ENCODE data around the gene LRRC52.

Gene LRRC52

GRCh38 chr1:165539306-165539705 lies 4.5 kb upstream of the LRRC52 start:
- DNase-seq, result no peak

DNA sequence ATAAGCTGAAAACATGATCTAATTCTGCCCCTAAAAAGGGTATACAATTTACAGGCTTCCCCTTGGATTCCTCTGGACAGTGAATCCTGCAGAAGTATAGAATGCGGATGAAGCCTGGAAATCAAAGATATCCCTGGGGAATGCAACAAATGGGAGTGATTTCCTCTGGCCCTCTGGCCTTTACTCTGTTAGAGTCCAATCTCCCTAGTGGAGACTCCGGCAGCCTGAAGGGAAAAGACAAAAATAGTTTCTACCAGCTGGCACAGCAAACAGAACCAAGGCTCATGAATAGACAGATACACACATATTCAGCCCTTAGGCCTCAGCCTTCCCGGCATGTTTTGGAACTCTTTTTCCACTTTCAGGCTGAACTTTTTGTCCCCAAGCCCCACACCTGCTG lies 3.9 kb upstream of the LRRC52 start:
- DNase-seq, result no peak

GRCh38 chr1:165542015-165542631 lies 1.7 kb upstream of the LRRC52 start:
- DNase-seq, result no peak

- DNase-seq, result no peak
Measured at GRCh38 chr1:165542647-165543046, 1.2 kb upstream of the LRRC52 start.

DNA sequence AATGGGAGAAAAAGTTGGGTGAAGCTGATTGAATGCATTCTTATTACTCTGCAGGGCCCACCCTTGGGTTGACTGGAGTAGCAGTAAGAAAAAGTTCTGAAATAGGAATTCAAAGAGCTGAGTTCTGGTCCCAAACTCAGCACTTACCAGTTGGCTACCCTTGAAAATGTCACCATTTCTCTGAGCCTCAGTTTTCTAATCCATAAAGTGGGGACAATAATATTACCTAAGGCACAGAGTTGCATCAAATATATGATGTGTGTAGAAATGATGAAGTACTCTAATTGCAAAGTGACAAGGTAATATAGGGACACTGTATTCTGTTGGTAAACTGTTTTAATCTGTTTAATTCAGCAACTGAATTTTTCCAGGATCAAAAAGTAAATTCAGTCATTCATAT lies 1.2 kb downstream of the LRRC52 start:
- no peak for DNase-seq

GRCh38 chr1:165545974-165546373 lies 2.2 kb downstream of the LRRC52 start:
- no peak for DNase-seq

GRCh38 chr1:165549973-165550372 lies 6.2 kb downstream of the LRRC52 start:
- DNase-seq, result no peak

GRCh38 chr1:165551469-165551868 lies 7.7 kb downstream of the LRRC52 start:
- no peak for DNase-seq

DNA sequence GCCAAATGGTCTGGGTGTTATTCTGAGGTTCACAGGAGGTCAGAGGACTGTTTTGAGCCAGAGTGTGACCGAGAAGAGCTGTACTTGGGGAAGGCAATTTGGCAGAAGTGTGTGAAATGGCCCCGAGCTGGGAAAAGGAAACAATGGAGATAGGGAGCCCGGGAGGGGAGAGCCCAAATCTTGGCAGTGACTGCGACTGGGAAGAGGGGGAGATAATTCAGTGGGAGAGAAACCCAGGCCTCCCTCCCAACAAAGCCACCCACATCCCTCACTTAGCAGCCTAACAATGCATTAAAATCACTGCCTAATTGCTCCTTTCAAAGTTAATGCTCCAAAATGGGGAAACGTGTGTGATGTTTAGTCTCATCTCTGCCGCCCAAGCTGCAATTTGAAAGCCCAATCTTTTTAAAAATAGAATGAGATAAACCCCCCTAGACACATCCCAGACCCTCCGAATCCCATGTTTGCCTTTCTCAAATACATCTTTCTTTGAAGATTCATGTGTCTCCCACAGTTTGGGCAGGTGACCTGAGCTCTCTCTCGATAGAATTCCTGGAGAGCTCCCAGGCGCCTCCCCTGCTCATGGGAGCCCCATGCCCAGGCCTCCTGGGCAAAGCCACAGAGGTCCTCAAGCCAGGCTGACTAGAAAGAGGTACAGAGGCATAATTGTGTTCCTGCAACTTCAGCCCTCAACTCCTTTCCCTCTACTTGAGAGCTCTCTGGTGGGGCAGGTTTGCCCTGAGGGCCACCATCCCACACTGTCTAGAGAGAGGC lies 17.3 kb downstream of the LRRC52 start:
- peak; percentile 18 for DNase-seq

DNA sequence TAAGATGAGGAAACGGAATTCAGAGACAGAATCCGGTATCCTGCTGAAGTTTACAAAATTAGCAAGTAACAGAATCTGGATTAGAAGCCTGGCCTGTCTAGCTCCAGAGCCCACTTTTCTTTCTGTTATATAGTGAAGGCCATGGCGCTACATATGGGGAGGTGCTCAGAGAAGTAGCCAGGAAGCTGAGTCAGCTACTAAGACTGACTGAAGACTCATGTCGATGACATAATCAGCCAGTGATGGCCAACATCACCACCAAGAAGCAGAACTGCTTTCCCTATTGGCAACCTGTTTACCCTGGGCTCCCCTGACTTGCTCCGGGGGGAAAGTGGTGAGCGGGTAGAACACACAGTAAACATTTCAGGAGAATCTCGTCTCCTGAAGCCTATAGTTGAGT lies 18.8 kb downstream of the LRRC52 start:
- DNase-seq, result no peak

- no peak for DNase-seq
Measured at GRCh38 chr1:165563551-165563950, 19.8 kb downstream of the LRRC52 start.

- no peak for DNase-seq
Measured at GRCh38 chr1:165564561-165564960, 20.8 kb downstream of the LRRC52 start.

GRCh38 chr1:165565751-165566490 lies 22.1 kb downstream of the LRRC52 start:
- no peak for DNase-seq

DNA sequence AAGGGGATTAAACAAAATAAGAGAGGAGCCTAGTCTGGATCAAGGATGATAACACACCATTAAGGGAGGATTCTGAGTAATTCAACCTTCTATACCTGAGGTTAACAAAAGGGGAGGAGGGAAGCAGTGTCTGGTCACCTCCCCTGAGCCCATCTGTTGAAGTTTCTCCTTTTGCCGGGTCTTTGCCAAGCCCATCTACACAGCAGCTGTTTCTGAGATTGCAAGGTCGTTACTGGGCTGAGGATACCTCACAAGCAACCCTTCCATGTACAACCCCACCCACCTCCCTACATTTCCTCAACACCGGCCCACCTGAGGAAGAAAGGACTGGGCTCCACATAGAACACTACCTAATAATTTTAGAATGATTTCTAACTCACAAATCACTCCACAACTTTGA lies 26.3 kb downstream of the LRRC52 start:
- DNase-seq, result no peak

DNA sequence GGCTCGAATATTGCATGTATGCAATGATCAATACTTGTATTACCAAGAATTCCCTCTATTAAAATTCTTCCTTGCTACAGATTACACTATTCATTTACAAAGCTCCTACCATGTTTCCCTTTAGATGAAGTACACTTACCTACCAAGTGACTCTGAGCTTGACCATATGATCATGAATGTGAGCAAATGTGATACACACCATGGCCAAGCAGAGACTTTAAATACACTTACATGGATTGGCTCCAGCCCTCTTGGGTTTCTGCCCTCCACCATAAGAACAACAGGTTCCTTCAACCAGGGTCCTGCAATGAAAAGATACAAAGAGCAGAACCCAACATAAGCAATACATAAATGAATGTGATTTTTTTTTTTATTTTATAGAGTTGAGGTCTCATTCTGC lies 30.0 kb downstream of the LRRC52 start:
- no peak for DNase-seq

DNA sequence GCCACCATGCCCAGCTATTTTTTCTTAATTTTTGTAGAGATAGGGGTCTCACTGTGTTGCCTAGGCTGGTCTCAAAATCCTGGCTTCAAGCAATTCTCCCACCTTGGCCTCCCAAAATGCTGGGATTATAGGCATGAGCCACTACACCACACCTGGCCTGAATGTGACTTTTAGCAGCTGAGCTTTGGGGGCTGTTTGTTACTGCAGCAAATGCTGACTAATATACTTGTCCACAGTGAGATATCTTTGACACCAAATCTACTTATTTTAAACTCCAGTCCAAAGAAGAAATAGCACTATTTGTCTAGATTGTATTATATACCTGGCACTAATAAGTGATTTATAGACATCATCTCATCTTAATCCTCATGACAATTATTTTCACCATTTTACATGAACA lies 30.5 kb downstream of the LRRC52 start:
- DNase-seq, result no peak

GRCh38 chr1:165575468-165576099 lies 31.8 kb downstream of the LRRC52 start:
- DNase-seq, result no peak

DNA sequence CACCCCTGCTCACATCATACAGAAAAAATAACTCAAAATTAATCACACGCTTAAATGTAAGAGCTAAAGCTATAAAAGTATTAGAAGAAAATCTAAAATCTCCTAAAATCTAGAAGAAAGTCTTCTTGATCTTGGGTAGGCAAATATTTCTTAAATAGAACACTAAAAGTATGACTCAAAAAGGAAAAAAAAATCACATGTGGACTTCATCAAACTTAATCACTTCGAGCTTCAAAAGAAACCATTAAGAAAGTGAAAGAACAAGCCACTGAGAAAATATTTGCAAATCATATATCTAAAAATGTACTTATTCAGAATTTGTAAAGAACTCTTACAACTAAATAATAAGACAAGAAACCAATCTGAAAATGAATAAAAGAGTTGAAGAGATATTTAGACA lies 32.7 kb downstream of the LRRC52 start:
- no peak for DNase-seq

DNA sequence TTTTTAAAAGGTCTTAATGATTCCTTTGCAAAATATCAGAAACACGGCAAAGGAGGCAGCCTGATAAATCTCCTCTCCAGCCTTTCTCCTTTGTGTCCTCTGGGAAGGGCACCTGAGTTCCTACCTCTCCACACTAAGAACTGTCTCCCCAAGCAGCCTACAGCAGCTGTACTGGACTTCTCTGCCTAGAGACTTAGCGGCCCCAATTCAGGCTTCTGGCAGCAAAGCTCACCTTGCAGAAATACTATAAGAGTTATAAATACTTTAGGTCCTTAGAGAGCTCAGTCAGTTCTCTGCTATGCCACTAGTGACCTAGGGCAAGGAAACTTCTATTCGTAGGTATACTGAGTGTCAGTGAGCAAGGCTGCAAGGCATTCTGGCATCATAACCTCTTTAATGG lies 33.9 kb downstream of the LRRC52 start:
- DNase-seq, result no peak

- no peak for DNase-seq
Measured at GRCh38 chr1:165580931-165581871, 37.4 kb downstream of the LRRC52 start.

GRCh38 chr1:165581926-165582325 lies 38.1 kb downstream of the LRRC52 start:
- DNase-seq, result no peak

DNA sequence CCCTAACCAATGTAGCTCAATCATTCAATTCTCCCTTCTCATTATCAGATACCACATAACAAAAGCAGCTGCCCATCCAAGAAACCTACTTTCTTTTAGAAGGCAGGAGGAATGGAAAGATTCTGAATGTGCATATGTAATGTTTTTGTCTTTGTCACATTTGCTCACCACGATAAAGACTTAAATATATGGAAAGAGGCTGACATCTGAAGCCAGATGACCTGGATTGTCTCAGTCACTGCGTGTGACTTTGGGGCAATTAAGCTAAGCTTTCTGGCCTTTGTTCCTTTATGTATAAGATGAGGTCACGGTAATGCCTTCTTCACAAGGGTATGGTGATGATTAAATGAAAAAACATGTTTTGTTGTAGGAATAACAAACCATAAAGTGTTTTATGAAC lies 42.6 kb downstream of the LRRC52 start:
- no peak for DNase-seq
